Fibroblast of peridontal ligament (primary cell): ENCODE data around the gene TRIM77.
"Not testable (repeated sequence)": the region's sequence is repeated elsewhere in the genome, so short reads cannot be mapped to it uniquely, and the experiment has no call there.

Experiments
- DNase-seq: peaks from one replicate; pipeline ENCODE4 v3.0.0-alpha.2; 2010; ENCODE audit errors: extremely low read depth

Gene TRIM77, protein sequence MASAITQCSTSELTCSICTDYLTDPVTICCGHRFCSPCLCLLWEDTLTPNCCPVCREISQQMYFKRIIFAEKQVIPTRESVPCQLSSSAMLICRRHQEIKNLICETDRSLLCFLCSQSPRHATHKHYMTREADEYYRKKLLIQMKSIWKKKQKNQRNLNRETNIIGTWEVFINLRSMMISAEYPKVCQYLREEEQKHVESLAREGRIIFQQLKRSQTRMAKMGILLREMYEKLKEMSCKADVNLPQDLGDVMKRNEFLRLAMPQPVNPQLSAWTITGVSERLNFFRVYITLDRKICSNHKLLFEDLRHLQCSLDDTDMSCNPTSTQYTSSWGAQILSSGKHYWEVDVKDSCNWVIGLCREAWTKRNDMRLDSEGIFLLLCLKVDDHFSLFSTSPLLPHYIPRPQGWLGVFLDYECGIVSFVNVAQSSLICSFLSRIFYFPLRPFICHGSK

DNA sequence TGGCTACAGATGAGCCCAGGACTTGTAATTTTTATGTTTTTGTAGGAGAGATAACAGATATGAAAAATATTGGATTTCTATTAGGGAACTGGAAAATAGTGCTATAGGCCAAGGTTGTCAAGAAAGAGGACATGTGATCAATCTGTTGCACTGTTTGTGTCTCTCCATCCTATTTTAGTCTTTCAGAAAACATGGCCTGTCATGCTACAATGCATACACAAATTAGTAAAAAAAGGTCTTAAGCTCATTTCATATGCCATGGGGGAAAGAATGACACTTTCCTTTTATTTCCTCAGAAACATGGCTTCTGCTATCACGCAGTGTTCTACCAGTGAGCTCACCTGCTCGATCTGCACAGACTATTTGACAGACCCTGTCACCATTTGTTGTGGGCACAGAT lies at the start of gene TRIM77:
TRIM77 (plus strand) TSS at position 301 of the 400 bp plus-strand sequence; CDS start at position 301, 0 bp downstream.
- DNase-seq: not testable (repeated sequence)

DNA sequence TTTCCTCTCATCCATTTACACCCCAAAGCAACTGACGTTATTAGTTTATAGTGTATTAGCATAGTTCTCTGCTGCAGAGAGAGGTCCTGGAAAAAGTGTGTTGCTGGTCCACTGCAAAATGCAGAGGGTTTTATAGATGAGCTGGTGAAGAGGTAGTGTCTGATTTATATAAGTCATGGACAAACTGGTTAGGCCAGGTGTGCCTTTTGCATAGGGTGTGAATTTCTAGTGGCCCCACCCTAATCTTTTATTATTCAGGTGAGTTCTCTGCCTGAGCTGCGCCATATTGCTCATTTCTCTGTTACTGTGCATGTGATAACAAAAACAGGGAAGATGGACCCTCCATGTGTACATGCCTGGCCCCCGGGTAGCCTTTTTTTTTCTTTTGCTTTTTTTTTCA lies 43.1 kb upstream of the TRIM77 start:
- DNase-seq: no peak

DNA sequence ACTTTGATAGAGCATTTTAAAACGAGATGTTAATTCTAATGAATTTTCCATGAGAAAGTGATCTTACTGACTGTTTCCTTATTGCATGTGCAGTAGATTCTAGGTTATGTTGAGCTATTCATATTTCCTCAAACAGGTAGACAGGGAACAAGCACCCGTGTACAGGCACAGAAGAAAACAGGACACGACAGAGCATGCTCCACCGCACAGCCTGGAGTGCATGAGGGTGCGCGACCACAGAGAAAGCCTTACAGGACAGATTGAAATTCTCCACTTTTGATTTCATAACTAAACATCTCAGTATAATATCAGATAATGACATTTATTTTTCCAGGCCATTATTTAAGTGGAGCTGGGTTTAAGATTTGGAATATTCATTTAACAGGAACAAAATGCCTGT lies 41.9 kb upstream of the TRIM77 start:
- DNase-seq: not testable (repeated sequence)

DNA sequence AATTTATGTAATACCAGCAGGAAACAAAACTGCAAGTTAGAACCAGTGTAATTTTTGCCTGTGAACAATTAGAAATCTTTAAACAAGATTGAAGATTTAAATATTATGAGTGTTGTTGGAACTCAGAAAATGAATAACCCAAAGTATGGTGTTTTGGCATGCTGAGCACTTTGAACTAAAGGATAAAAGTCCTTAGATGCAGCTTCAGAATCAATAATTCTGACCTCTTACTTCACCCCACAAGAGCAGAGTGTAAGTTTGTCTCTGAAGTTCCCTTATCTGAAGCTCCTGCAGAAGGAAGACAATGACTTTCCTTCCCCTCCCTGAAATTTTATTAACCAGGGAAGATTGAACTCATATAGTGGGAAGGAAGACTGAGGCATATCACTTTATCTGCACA lies 40.5 kb upstream of the TRIM77 start:
- DNase-seq: not testable (repeated sequence)

DNA sequence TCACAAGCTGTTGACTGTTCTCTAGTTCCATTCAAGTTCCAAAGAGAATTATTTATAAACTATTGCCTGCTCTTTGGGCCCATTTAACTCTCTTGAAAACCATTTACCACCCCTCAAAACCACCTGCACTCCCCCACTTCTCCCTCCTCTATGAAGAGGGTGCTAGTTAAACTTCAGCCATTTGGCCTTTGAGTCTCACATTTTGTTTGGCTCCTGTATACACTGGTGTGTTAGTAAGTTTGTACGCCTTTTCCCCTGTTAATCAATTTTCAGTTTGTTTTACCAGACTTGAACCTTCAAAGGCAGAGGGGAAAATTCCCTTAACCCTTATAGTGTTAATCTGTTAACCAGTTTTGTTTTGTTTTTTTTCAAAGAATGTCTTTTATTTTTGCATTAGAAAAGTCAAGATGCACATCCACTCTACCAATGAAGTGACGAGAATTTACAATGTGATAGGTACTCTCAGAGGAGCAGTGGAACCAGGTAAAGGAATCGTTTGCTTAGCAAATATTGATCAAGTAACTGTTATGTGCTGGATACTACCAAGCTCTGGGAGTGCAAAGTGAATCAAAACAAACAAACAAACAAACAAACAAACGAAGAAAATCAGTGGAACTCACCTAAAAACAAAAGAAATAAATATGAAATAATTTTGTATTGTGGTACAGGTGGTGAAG lies 40.0 kb upstream of the TRIM77 start:
- not testable (repeated sequence) for DNase-seq

DNA sequence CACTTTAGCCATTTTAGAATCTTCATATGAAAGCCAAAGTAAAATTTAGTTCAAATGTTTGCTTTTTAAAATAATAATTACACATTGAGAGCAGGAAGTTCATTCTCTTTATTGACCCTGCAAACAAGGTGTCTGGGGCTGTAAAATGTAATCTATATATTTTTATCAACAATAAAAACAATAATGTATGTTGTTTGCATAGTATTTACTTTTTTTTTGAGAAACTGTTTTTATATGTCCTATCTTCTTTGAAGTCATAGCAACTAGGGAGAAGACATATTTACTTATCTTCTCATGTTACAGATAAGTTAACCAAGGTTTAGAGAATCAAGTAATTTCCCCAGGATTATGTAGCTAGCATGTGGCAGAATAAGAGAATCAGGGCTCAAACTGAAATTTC lies 37.6 kb upstream of the TRIM77 start:
- DNase-seq: not testable (repeated sequence)

DNA sequence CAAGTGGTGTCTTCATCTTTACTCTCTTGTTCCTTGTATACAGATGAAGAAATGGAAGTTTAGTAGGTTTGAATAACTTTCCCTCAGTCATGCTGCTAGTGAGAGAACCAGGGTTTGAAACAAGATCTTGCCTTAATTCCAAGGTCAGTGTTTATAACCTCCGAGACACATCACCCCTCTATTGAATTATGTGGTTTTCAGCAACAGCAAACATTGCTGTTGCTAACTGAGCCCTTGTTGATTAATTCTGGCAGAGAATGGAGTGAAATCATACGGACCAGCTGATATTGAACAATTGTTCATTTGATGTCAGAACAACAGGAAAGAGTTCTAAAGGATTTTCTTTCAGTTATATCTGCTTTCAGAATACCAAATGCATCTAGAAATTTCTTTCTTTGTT lies 36.7 kb upstream of the TRIM77 start:
- DNase-seq: not testable (repeated sequence)

DNA sequence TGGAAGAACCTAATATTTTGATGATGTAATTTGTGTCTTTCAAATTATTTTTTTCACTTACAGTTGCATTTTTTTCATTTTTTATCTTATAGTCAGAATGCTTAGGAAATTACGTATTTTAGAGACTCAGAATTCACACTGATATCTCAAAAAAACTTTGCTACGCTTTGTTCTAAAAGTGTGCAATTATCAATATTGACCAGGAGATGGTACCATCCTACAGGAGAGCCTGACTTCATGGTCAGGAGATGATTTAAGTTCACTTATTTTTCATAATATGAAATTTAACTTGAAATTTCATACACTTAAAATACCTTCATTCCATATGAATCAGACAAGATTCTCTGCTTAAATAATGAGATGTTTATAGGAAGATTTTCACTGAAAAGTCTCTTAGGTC lies 34.7 kb upstream of the TRIM77 start:
- DNase-seq: not testable (repeated sequence)

DNA sequence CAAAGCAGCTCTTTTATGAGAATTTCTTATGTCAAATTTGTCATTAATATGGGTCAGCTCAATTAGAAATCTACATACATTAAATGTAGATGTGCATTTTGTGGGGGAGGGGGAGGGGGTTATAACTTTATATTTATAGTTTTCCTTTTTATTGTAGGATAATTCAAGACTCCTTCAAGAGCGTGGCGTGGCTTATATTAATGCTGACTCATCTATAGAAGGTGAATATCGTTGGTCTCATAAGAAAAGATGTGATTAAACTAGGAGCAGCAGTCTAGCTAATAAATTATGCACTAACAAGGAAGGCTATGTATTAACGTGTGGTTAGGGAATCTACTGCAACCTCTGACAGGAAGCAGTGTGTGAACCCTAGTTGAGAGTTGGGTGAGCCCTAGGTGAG lies 34.2 kb upstream of the TRIM77 start:
- DNase-seq: not testable (repeated sequence)

DNA sequence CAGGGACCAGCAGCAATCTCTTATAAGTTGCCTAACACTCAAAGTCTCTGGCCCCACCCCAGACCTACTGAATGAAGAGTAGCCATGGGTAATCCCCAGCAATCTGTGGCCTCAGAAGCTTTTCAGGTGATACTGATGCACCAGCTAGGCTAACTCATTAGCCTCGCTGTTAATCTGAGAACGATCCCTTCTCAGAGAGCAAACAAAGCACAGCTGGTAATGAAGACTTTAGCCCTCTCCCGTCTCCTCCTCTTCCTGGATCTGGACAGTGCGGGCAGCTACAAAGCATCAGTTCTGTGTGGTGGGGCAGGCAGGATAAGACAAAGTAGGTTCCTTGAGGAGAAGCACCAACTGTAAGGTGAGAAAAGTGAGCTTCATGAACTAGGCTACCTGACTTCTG lies 3.0 kb upstream of the TRIM77 start:
- not testable (repeated sequence) for DNase-seq

DNA sequence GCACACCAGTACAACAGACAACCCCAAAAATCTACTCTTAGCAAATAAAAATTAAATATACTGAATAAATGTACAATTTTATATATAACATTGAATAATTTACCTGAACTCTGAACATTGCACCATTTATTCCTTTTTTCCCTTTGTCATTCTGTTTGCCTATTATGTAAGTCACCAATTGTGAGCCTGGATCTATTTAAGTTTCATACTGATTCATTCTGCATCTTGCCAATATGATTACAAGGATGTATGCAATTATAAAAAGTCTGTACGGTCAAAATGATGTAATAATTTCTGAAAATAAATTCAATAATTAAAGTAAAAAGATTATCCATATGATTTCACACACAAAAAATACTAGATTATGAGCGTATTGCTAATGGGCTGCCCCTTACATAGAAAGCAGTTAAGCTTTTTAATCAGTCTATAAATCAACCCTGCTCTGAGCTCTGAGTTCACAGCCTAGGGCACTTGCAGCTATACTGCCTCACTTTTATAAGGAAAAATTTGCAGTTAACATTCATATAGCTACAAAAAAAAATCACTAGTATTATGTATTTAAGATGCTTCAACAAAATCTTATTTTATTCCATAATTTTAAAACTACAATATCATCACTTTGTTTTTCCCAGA lies 14.9 kb downstream of the TRIM77 start:
- not testable (repeated sequence) for DNase-seq

DNA sequence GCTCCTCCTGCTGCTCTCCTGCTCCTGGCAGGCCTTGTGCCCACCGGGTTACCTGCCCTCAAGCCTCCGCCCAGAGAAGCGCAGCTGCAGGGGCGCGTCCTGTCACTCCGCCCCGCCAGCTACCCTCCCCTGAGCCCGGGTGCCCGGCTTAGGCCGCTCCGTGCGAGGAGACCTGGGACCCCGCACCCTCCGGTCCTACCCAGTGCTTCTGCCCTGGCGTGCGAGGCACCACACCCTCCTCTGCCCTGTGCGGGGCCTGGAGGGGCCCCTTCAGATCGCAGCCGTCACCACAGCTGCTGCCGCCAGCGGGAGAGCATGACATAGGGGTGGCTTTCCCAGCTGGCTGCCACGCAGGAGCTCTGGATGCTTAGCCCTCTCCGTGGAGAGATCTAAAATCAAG lies 20.1 kb downstream of the TRIM77 start:
- not testable (repeated sequence) for DNase-seq

DNA sequence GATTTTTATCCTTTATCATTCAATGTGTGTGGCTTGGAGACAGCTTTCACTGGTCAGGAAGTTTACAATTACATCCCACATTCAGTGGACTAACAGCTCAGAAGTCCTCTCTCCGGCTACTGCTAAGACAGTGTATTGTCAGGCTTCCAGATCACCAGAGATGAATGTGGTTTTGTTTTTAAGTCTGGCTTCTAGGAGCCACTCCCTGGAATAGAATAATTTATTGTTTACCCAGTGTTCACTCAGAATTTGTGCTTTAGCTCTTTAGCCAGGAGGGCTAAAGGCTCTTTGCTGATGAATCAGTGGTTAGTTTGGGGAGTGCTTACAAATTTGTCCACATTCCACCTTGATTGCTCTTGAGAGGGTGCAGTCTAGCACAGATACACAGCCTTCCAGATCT lies 26.5 kb downstream of the TRIM77 start:
- DNase-seq: no peak

DNA sequence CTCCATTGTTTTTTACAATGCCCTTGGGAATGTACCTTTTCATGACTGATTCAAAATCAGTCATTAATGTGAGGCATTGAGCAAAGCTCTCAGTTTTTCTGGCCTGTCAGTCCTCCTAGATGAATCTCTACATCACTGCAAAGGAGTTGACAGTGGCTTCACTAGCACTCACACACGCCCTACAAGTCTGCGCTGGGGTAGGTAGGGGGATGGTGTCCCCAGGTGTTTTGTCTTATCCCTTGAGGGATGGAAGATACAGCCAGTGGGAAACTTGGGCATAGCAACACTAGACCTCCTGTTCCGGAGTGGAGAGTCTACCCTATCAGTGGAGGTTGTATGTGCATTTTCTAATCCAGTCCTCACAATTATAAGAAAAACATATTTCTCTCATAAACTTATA lies 27.0 kb downstream of the TRIM77 start:
- no peak for DNase-seq

DNA sequence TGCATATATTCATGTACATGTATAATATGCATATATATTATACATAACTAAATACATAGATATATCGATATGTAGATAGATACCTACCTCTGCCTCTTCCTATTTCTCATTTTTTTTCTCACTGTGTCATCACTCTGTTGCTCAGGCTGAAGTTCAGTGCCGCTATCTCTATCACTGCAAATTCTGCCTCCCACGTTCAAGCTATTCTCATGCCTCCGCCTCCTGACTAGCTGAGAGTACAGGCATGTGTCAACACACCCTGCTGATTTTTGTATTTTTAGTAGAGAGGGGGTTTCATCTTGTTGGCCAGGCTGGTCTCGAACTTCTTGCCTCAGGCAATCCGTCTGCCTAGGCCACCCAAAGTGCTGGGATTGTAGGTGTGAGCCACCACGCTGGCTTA lies 31.3 kb downstream of the TRIM77 start:
- DNase-seq: not testable (repeated sequence)

DNA sequence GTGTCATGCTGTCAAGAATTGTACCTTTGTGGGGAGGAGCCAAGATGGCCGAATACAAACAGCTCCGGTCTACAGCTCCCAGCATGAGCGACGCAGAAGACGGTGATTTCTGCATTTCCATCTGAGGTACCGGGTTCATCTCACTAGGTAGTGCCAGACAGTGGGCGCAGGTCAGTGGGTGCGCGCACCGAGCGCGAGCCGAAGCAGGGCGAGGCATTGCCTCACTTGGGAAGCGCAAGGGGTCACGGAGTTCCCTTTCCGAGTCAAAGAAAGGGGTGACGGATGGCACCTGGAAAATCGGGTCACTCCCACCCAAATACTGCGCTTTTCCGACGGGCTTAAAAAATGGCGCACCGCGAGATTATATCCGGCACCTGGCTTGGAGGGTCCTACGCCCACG lies 34.1 kb downstream of the TRIM77 start:
- not testable (repeated sequence) for DNase-seq

DNA sequence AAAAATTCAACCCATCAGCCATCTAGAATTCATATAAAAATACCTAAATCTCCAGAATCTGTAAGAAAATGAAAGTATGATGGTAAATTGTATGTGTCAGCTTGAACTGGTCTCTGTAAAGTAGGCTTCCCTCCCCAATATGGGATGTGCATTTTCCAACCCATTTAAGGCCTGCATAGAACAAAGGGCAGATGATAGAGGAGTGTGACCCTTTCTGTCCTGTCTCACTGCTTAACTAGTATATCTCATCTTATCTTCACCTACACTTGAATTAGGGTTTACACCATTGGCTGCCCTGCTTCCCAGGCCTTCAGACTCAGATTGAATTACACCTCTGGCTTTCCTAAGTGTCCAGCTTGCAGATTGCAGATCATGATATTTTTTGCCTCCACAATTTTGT lies 40.7 kb downstream of the TRIM77 start:
- not testable (repeated sequence) for DNase-seq
